GM15510 (cell line): Measurements from ENCODE around the gene UAP1L1.

ENCODE experiments used
- POLR2A ChIP-seq: IDR thresholded peaks from 3 replicates; pipeline ENCODE4 v1.6.1; 2011; ENCODE audit warnings: borderline replicate concordance; ENCODE audit not compliant: insufficient read length; ENCODE audit errors: extremely low read depth

UAP1L1 gene

GRCh38 chr9:137077010-137077747, at the start of gene UAP1L1:
UAP1L1 (plus strand) TSS chr9:137077517; CDS start chr9:137077533, 16 bp downstream.
- TF ChIP-seq POLR2A, result peak; percentile 71

GRCh38 chr9:137028263-137029057, 48.9 kb upstream of the UAP1L1 start:
- no peak for TF ChIP-seq POLR2A

- no peak for TF ChIP-seq POLR2A
Observed at GRCh38 chr9:137029058-137029936, 48.0 kb upstream of the UAP1L1 start.

GRCh38 chr9:137030006-137030405, 47.3 kb upstream of the UAP1L1 start:
- TF ChIP-seq POLR2A, result no peak

DNA sequence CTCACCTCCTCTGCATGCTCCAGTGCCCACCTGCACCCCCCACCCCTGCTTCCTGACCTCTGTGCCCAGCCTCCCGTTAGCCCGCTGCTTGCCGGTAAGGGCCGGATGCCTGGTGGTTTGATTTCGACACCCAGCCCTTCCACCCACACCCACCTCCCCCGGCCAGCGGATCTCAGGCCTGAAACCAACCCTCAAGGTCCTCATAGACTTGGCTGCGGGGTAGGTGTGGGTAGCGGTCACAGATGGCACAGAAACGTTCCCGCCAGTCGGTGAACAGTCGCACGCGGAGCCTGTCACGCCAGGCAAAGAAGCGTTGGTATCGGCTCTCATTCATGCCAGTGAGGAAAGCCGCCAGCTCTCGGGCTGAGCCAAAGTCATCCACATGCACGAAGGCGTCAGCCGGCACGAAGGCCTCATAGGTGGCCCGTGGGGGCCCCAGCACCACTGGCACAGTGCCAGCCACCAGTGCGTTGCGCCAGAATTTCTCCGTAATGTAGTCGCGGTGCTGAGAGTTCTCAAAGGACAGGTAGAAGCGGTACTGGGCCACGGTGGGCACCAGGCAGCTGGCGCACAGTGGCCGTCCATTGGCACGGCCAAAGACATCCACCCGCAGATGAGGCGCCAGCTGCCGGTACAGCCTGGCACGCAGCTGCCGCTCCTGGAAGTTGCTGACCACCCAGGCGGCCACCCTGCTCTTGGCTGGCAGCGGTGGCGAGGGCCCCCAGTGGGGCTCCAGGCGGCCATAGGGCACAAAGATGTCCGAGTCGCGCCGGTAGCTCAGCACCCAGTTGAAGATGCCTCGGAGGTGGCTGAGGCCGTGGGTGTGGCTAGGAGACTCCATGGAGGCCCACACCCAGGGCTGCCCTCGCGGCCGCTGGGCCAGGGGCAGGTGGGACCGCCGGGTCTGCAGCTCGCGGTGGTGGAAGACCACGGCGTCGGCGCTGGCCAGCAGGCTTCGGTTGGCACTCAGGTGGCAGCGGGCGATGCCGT, 46.5 kb upstream of the UAP1L1 start:
- TF ChIP-seq POLR2A, result no peak

GRCh38 chr9:137031904-137032640, 45.2 kb upstream of the UAP1L1 start, which contains the start of gene FUT7:
FUT7 (minus strand) TSS chr9:137032088; CDS start chr9:137031991, 97 bp downstream.
- no peak for TF ChIP-seq POLR2A

DNA sequence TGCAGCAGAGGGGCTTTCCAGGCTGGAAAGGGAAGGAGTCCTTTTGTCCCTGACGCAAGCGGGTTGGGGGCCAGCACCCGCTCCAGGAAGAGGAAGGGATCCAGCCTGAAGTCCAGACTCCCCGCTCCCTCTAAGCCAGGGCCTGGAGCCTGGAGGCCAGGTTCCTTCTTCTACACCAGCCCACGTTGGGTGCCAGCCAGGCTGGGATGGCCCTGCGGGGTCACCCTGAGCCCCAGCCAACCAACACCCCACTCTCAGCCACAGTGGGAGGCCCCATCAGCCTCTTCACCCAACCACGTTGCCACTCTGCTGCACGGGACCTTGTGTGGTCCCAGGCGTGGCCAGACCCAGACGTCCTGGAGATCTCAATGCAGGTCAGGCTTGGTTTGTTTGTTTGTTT, 44.5 kb upstream of the UAP1L1 start:
- no peak for TF ChIP-seq POLR2A

DNA sequence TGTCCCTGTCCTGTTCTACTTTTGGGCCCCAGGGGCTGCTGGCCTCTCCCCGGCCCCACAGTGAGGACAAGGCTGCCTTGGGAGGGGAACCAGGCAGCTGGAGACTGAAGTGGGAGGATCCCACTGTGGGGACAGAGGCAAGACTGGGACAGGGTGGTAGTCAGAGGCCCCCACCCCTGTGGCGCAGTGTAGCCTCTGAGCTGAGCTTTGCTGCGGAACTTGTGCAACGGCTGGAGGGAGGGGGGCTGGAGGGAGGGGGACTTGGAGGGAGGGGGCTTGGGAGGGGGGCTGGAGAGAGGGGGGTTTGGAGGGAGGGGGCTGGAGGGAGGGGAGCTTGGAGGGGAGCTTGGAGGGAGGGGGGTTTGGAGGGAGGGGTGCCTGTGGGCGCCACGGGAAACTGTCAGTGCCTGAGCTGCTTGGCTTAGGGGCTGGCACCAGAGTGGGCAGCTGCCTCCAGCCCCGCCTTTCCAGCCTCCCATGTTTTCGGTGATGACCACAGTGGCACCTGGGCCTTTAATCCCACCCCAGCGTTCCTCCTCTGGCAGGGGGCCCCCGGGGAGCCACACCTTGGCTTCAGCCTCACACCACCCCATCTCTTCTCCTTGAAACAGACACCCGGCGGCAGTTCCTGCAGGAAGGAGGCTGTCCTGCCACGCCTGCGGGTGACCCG, 43.1 kb upstream of the UAP1L1 start:
- no peak for TF ChIP-seq POLR2A

DNA sequence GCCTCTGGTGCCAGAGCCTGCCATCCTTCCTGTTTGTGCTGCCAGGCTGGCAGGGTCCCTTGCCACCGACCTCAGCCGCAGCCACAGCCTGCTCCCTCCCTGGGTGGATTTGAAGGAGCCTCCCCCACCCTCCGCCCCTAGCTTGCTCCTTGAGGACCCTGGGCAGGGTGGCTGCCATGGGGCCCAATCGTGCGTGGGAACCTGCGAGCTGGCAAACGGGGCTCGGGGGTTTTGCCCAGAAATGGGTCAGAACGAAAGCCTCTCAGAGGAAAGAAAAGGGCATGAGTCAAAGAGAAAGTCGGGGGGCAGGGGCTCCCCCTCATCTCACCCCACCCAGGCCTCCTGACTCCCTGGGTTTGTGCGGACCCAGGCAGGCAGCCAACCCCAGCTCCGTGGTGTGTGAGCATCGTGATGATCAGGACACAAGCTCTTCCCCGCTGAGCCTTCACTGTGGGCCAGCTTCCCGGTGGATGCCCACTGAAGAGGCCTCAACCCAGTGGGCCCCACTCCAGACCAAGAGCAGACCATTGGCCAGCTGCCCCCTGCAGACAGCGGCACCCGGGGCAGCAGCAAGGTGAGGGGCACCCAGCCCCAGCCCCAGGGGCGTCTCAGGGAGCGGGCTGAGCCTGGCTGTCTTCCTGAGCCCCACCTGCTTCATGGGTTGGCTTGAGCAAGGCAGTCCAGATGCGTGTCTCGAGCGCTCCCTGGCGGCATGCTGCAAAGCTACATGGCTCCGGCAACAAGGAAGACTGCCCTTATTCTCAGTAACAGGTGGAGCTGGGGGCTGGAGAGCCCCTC, 42.4 kb upstream of the UAP1L1 start:
- no peak for TF ChIP-seq POLR2A

GRCh38 chr9:137035507-137035834, 41.8 kb upstream of the UAP1L1 start:
- no peak for TF ChIP-seq POLR2A

GRCh38 chr9:137035937-137036336, 41.4 kb upstream of the UAP1L1 start:
- TF ChIP-seq POLR2A, result no peak

GRCh38 chr9:137037035-137037434, 40.3 kb upstream of the UAP1L1 start:
- no peak for TF ChIP-seq POLR2A

GRCh38 chr9:137037483-137037882, 39.8 kb upstream of the UAP1L1 start:
- no peak for TF ChIP-seq POLR2A

DNA sequence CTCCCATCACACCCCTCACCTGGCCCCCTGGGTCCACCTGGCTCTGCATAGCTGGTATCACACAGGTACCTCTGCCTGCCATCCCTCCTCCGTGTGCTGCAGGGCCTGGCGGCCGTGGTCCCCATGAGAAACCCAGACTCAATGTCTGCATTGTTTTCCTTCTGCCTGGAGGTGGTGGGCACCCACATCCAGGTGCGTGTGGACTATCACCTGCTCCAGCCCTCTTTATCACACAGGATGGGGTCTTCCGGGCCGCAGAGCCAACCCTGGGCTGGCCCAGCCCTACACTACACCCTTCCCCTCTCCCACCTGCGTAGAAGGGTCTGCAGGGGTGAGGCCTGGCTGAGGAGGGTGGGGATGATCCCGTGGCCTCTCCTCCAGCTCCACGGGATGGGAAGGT, 38.4 kb upstream of the UAP1L1 start:
- TF ChIP-seq POLR2A, result no peak
